GDM1 (cell line): ENCODE measurements around the gene ANKRD44.
"Not testable (repeated sequence)": the region's sequence is repeated elsewhere in the genome, so short reads cannot be mapped to it uniquely, and the experiment has no call there.

Experiments
- DNase-seq: peaks from one replicate; lab custom pipeline; 2025; lab: John Stamatoyannopoulos, UW

The ANKRD44 gene

DNA sequence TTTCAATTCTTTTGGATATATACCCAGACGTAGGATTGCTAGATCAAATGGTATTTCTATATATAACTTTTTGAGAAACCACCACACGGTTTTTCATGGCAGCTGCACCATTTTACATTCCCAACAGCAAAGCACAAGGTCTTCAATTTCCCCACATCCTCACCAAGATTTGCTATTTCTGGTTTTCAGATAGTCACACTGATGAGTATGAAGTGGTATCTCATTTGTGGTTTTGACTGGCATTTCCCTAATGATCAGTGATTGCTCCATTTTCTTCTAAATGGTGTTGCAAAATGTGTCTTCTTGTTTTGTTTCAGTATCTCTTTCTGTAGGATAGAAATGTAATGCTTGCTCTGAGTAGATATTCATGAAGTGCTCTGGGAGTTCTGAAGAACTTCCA is 52.0 kb downstream of the ANKRD44 start:
- no peak for DNase-seq

DNA sequence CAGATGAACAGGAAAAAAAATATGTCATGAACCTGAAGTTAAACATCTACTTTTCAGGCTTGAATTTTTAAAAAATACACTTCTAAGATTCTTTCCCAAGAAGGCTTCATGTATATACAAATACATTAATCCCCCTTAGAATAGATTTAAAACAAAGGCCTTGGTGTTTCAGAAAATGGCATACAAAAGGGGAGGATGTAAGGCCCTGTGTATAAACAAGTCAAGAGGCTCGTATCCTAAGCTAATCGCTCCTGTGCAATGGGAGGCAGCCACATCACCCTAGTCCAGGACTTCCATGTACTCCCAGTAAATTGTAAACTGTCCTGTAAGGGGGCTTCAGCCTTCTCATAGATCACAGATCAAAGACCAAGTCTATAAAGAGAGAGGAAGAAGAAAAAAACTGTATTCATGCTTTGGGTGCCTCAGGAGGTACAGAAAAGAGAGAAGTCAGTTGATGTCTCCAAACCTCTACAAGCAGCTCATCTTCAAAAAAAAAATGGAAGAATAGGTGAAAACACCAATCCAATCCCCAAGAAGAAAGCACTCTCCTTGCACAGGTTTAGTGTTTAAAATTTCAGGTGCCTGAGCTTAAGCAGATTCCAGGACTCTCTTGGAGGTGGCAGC is 53.9 kb downstream of the ANKRD44 start:
- no peak for DNase-seq

DNA sequence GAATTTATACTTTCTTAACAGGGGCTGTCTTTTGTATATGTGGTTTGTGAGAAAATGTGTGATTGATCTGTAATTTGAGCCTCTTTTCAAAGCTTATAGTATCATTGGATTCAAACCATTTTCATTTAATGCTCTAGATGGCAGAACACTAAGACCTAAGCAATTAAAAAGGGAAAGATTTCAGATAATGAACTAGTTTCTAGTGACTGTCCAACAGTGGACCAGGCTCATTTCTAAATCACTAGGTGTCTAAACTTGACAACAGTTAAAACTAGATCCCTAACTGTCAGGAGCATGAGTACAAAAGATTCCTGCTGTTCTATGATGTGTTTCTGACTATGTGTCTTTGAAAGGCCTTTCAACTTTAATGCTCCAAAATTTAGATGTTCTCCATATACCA is 54.6 kb downstream of the ANKRD44 start:
- DNase-seq = no peak

DNA sequence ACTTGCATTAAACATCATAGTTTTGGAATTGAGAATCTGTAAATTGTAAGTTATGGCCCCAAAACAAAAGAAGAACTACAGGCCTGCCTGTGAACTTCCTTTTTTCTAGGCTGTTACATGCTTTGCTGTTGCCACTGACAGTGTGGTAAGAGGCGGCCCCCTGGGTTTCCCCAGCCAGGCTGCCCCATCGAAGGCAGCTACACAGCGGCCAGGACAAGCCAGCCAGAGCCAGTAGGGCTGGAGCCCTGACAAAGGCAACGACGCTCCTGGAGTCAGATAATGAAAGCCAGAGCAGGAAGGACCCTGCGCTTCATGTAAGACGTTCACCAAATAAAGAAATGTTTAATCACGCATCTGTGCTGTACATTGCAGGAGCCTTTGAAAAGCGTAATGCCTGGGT is 55.0 kb downstream of the ANKRD44 start:
- peak; percentile 88 for DNase-seq

DNA sequence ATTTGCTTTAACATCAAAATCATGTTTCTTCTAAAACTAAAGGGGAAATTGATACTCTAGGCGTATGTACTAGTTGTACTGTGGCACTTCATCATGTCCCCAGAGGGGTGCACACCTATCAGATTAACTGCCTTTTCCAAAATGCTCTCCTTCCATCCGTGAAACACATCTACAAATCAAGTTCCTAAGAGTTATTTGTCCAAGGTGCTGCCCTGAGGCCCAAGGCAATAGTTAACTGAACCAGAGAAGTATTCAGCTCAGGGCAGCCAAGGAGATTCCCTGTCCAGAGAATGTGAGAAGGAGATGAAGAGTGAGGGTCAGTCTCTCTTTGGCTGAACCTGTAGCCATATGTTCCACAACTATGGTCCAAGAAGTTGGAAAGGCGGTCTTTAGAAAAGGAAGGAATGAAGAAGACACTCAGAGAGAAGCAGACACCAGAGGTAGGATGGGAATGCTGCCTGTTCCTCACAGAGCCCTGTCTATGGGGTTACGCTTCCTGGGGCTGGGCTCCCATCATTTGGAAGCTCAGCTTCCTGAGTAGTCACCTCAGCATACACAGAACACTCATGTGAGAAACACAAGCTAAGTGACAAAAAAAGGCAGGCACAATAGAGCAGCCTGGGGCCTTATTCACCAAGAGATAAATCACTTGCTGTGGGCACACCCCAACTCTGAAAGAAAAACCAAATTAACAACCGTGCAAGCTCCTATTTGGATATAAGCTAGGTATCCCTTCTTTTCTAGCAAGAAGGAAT is 55.6 kb downstream of the ANKRD44 start:
- no peak for DNase-seq

DNA sequence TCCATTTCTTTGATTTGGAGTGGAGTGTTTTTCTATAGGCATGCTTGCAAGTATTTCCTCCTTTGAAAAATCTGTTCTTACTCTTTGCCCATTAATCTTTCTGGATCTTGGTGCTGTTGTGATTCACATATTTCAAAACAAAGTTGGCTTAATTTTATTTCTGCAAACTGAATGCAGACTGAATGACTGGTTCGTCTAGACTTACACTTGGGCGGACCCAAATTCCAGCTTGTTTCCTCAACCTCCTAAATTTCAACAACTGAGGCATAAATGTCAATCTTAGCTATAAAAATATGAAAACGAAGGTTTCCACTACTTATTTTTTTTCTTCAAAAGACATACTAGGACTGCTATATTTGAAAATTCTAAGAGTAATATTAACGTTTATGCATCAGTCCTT is 59.0 kb downstream of the ANKRD44 start:
- DNase-seq = no peak

DNA sequence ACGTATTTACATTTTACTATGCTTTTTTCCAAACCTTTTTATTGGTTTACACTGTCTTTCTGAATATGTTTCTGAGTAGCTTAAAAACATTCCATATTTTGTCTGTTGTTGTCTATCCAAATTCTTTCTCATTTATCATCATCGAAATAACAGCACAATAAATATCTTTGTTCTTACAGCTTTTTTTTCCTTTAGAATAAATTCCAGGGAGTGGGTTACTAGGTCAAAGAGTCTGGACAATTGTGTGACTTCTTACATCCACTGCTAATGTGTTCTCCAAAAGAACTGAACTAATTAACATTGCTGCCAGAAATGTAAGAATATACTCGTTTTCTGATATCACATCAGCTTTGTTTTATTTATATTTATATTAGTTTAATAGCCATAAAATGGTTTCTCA is 59.4 kb downstream of the ANKRD44 start:
- DNase-seq = no peak

DNA sequence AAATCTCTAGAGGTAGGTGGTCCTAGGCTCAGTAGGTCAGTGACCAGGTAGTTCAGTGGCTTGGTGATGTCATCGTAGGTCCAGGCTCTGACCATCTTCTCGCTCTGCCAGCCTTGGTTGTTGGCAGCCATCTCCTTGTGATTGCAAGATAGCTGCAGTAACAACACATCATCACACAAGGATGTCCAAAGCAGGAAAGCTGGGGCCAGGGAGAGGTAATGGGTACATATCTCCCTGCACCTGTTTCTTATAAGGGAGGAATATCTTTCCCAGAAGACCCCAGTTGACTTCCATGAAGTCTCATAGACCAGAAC is 60.5 kb downstream of the ANKRD44 start:
- DNase-seq = no peak

DNA sequence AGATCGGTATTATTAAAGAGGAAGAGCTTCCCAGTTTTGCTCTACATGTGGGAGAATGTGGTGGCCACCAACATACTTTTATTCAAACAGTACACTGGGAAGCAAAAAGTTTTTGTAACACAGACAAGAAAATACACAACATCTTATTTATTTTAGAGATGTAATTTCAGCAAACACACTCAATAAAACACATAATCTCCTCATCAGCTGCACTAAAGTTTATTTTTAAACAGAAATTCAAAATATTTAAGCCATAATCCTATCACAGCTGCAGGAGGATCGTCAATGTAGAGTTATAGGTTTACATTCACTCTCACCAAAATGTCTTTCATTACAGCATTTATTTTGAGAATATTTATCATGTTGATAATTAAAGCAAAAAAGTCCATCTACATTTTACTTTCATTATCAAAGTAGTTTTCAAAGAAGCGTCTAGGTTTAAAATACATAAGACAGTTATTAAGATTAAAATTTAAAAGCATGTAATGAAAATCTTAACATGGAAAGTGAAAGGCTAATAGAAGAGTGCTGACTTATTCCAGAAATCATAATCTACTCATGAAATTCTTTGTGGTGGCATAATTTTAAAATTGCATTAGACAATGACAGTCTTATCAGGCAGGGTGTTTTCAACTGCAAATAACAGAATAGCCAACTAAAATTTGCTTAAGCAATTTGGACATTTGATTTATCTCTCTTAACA is 61.0 kb downstream of the ANKRD44 start:
- no peak for DNase-seq

DNA sequence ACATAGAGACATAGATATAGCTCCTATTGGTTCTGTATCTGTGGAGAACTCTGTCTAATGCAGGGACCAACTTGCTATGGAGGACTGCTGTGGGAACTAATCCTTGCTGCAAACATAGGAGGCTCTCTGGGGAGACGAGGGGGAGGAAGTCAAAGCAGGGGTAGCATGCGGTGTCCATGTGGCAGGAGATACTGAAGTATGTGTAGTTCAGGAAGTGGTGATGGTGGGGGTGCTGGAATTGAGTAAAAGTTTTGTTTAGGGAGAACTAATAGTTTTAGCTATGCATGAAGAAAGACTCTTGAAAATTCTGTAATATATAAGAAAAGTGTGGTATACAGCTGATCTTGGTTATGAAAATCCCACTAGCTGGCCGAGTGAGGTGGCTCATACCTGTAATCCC is 62.0 kb downstream of the ANKRD44 start:
- peak; percentile 45 for DNase-seq

DNA sequence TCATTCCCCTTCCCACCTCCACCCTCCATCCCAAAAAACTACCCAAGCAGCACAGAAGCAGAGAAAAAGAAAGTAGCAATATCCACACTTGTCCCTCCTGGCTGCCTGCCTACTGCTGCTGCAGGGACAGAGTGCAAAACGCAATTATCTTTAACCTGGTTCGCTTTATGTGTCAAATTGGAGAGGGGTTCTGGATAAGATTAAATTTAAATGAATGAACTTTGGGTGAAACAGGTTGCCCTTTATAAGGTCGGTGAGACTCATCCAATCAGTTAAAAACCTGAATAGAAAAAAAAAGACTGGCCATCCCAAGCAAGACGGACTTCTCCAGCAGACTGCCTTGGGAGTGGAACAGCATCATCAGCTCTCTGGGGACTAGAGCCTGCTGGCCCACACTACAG is 62.6 kb downstream of the ANKRD44 start:
- no peak for DNase-seq

DNA sequence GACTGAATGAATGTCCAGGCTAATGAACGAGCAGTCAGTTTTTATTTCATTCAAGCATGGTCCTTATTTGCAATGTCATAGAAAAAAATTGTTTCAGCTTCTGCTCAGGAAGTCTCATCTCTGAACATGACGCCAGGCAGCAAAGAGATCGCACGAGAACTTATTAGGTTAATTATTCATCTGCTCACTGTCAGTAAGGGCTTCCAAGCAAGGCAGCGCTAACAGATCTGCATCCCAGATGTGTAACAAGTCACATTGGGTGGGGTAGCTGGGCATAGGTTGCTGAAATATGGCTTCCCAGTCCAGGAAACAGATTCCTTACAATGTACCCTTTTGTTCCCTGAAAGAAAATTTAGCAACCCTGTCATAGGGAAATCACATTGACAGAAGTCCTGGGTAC is 63.5 kb downstream of the ANKRD44 start:
- DNase-seq = no peak

DNA sequence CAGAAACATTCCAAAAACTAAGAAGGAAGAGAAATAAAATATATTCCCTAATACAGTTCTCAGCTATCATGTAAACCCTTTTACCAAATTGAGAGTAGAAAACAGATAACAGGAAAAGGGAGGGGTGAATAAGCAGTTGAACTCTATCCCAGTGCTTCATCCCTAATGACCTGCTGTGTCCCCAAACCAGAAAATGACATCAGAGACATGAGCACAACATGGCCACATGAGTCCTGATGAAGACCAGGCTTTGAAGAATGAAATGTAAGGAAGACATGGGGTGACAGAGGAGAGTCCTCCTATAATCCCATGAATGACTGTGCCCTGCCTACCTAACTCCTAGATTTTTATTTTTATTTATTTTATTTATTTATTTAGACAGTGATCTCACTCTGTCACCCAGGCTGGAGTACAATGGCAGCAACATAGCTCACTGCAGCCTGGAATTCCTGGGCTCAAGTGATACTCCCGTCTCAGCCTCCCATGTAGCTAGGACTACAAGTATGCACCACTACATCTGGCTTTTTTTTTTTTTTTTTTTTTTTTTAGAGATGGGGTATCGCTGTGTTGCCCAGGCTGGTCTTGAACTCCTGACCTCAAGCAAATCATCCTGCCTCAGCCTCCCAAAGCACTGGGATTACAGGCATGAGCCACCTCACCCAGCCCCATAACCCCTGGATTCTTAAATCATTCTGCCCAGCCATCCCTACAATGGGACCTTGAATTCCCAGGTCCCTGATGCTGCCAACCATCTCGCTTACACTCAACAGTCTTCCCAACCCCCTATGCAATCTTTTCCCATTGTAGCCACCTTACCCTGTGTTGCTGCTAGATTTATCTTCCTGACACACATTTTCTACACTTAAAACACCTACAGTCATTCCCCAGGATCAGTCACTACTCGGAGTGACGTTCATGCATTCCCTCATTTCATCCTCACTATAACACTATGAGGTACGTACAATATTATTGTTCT is 64.5 kb downstream of the ANKRD44 start:
- DNase-seq = no peak

DNA sequence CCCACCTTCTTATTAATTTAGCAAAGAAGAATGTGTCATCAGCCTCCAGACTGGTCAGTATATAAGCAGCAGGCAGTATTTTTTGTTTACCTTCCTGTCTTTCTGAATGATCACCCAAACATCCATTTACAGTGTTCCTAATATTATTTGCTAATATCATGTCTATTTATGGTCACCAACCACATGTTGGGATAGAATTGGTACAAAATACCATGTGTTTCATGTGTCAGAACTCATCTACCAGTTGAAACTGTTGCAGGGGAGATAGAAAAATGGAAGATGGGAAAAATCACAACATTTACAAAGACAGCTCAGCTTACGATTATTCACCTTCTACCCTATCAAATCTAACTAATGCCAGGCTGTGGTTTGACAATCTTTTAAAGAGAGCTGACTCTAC is 66.2 kb downstream of the ANKRD44 start:
- no peak for DNase-seq

DNA sequence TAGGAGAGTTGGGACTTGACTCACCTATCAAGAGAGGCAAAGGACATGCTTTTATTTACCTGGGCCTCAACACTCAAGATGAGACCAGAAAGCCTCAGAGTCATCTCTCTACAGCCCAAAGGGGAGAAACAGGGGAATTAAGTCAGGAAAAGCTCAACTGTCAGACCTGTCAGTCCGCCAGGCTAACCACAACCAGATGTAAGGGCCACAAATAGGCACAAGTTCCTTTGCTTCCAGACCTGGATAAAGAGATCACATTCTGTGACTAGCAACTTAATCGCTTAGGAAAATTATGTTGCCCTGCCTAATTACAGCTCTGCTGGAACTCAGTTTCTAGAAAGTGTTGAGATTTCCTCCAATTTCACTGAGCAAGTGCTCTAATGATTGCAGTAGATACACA is 67.9 kb downstream of the ANKRD44 start:
- no peak for DNase-seq

DNA sequence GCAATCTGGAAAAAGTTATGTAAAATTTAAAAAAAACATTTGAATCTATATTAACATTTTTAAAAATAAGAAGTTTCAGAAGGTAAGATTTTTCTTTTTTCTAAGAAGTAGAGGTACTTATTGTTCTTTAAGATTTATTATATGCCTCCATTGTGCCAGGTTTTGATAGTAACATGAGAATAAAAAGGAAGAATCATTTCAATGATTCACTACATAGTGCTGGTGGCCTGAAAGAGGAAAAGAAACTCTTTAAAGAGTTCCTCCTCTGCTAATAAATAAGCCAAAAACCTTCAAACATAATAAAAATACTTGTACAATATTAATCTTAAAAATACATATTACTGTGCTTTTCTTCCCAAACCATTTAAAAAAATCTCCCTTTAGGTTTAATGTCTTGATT is 69.0 kb downstream of the ANKRD44 start:
- no peak for DNase-seq

DNA sequence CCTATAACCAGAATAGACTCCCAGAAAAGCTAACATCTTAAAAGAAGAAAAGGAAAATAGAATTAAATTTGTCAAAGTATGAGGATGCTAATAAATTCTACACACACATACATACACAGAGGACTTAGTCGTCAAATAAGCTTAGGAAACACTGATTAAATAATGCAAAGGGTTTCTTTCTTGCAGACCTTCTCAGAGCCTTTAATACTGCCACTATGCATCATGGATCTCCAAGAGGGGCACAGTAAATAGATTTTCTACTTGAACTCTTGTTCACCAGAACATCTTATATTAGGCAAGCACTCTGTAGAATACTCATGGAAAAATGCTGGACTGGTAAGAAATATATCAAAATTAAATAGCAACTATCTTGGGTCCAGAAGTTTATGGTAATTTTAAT is 69.4 kb downstream of the ANKRD44 start:
- no peak for DNase-seq

DNA sequence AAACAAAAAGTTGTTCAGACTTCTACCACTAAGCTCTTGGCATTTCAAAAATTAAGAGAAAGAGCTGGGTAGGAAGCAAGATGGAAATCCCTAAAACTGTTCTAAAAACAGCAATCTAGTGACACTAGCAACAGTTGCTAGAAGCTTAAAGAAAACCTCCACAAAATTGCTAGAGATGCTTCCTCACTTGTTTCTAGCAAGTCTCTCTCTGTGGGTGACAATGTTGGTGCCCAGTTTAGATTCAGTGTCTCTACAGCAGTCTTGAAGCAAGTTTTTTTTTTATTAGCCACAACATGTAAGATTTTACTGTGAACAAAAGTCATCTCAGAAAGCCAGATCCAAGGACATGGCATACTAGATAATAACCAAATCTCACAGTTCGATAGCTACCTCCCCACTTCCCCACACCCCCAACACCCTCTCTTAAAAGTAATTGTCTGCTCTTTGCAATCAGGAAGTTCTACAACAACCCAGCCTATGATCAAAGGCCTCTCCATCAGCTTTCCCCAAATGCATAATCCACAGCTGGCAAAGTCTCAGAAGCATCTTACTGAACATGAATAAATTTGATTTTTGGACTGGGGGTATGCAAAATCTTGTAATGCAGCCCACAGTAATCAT is 70.0 kb downstream of the ANKRD44 start:
- DNase-seq = no peak

DNA sequence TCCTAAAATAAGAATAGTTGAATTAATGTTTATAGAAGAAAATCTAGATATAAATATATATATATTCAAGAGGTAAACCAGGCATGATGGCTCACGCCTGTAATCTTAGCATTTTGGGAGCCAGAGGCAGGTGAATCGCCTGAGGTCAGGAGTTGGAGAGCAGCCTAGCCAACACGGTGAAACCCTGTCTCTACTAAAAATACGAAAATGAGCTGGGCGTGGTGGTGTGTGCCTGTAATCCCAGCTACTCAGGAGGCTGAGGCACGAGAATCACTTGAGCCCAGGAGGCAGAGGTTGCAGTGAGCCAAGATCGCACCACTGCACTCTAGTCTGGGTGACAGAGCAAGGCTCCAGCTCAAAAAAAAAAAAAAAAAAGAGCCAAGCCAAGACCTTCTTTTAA is 70.6 kb downstream of the ANKRD44 start:
- DNase-seq = not testable (repeated sequence)

DNA sequence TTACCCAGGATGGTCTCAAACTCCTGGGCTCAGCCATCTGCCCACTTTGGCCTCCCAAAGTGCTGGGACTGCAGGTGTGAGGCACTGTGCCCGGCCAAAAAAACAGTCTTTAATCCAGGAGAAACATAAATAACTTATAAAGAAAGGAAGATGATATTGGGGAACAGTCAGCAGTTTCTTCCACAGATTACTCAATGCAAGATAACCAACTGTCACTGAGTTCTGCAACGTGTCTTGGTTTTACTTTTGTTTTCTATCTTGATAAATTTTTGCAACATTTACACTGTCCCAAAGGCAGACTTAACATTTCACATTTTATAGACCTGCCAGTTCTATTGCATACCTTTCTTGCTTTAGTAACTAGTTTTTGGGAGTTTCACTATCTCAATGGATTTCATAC is 71.1 kb downstream of the ANKRD44 start:
- DNase-seq = no peak

DNA sequence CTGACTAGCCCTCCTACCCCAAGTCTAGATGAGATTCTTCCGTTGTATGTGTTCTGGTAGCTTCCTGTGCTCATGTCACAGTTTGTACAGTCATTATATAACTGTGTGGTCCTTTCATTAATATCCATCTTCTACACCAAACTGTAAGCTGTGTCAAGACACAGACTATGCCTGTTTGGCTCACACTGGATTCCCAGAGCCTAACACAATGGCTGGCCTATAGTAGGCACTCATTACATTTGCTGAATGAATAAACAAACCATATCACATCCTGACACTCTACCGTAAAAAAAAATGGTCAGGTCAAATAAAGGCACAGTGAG is 72.6 kb downstream of the ANKRD44 start:
- DNase-seq = no peak
